RWPE1 (cell line): ENCODE data around the gene CTRB1.

Source experiments
- CTCF ChIA-PET: fragments of 350-600 bp; sonication (Branson Sonifier 250); formaldehyde crosslinking; extraction: SDS; loops from one replicate; lab custom pipeline; 2021; lab: Yijun Ruan, JAX
- POLR2A ChIA-PET: fragments of 400-600 bp; formaldehyde crosslinking; extraction: SDS; loops from one replicate; lab custom pipeline; 2020; ENCODE audit warnings: antibody characterized with exemption; ENCODE audit not compliant: low non-redundant PET; lab: Yijun Ruan, JAX
- DNase-seq: peaks from one replicate; pipeline ENCODE4 v3.0.0; 2012; ENCODE audit warnings: low spot score
- H3K27ac ChIP-seq: fragments of 450-650 bp; 2 replicates; pipeline ENCODE4 v1.5.1; 2017
- CTCF ChIP-seq: fragments of 450-650 bp; conservative IDR thresholded peaks from 2 replicates; pipeline ENCODE4 v1.5.1; 2017; ENCODE audit warnings: low read depth, mild to moderate bottlenecking

The CTRB1 gene

DNA sequence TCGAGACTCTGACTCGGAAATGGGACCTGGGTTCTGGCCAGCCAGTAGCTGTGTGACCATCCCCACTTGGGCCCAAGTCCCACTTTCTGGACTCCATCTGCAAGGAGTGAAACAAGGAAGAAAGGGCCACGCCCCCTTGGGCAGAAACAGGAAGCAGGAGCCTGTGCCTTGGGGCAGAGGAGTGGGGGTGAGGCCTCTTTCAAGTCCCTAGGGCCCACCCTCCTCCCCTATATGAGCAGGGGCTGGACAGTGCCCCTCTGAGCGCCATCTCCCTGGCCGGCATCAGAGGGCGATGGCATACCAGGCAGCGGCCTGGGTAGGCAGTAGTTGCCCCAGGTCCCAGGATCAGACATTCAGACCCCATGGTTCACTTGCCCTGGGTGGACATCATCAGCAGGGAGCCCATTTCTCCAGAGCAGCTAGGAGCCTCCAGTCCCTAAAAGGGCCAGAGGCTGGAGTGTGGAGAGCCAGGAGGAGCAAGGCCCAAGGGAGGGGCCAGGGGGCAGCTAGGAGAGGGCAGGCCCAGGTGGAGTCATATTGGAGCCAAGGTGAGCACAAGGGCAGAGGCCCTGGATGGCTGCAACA, 25.5 kb downstream of the CTRB1 start:
- DNase-seq, result no peak
- peak overlapping the region; percentile 98 for H3K27ac ChIP-seq
- no peak for TF ChIP-seq CTCF
- CTCF ChIA-PET, result no interaction called here
- POLR2A ChIA-PET, result interaction anchor here (0.6 to 1.8 kb wide), 2 partner anchors 9 to 61 kb away, joined by 3 to 7 read pairs; no protein-coding TSS in a partner anchor

GRCh38 chr16:75244844-75245758, 26.3 kb downstream of the CTRB1 start:
- DNase-seq, result peak; percentile 78
- POLR2A ChIA-PET, result interaction anchor here (0.6 to 1.8 kb wide), 2 partner anchors 8 to 60 kb away, joined by 3 to 7 read pairs; no protein-coding TSS in a partner anchor
- no peak for TF ChIP-seq CTCF
- CTCF ChIA-PET, result interaction anchor here (1.7 kb wide), 1 partner anchor 11 kb away, joined by 5 read pairs; no protein-coding TSS in a partner anchor
- peak overlapping the region; percentile 98 for H3K27ac ChIP-seq

DNA sequence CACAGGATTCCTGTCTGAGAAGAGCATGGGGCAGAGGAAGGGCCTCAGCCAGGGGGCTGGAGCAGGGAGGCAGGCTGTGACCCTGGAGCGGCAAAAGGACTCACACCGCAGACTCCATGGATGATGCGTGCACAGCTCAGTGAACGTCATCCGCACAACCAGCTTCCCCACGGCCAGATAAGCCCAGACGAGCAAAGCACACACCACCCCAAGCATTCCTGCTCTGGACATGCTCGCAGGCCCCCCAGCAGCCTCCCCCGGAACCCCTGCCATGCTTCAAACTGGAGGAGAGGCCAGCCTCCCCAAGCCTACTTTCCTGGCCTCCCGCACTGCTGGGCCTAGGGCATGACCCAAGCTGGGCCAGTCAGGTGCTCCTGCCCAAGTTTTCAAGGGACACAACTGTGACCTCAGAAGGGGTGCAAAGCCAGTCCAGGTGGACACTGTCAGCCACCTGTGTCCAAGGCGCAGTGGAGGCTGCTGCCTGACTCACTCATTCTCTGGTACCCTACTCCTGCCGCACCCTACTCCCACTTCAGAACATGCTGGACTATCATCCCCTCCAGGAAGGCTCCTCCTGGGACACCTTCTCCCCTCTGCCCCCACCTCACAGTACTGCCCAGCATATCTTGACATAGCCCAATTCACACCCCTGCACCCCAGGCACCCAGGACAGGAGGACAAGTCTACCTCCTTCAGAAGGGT, 27.9 kb downstream of the CTRB1 start:
- peak overlapping the region; percentile 98 for H3K27ac ChIP-seq
- no peak for DNase-seq
- no peak for TF ChIP-seq CTCF
- ChIA-PET POLR2A (interaction anchor here (0.7 to 1.8 kb wide), 2 partner anchors 11 to 58 kb away, joined by 3 to 7 read pairs; no protein-coding TSS in a partner anchor), CTCF (interaction anchor here (0.6 to 1.7 kb wide), 2 partner anchors 13 to 20 kb away, joined by 5 to 6 read pairs; no protein-coding TSS in a partner anchor)

DNA sequence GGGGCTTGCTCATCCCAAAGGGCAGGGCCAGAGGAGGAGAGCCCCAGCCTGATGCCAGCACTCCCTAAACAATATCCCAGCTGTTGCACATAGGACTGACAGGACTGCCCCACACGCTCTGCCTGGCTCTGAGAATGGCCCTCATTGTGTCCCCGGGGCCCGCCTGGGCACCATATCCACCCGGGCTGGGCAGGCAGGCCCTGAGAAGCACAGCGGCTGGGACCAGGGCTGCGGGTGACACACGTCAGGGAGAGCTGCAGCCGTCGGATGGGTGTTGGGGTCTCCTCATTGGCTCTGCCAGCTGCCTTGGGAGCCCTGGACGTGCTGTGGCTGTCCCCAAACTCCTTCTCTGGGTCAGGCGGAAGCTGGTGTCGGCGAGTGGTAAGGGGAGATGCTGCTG, 28.5 kb downstream of the CTRB1 start:
- CTCF ChIA-PET, result interaction anchor here (1.0 to 1.7 kb wide), 2 partner anchors 13 to 48 kb away, joined by 3 to 5 read pairs; no protein-coding TSS in a partner anchor
- peak overlapping the region; percentile 98 for H3K27ac ChIP-seq

GRCh38 chr16:75248142-75248535, 29.4 kb downstream of the CTRB1 start:
- no peak for DNase-seq
- ChIA-PET CTCF (interaction anchor here (0.7 to 1.0 kb wide), 2 partner anchors 14 to 49 kb away, joined by 3 to 4 read pairs; no protein-coding TSS in a partner anchor), POLR2A (no interaction called here)
- H3K27ac ChIP-seq, result peak overlapping the region; percentile 98
- no peak for TF ChIP-seq CTCF

More for the DNA sequence above, 28.5 kb downstream of the CTRB1 start:
- POLR2A ChIA-PET, result no interaction called here
- no peak for TF ChIP-seq CTCF
- DNase-seq, result no peak
